Measurements from ENCODE around the gene KCNH2. TPM values are rescaled to one million over a fixed set of nuclear protein-coding genes. Genes with fewer than 3 reads are reported as not detected.

Gene KCNH2
- total RNA-seq, 1 experiment from 2014 or later, result 0.22 TPM

DNA sequence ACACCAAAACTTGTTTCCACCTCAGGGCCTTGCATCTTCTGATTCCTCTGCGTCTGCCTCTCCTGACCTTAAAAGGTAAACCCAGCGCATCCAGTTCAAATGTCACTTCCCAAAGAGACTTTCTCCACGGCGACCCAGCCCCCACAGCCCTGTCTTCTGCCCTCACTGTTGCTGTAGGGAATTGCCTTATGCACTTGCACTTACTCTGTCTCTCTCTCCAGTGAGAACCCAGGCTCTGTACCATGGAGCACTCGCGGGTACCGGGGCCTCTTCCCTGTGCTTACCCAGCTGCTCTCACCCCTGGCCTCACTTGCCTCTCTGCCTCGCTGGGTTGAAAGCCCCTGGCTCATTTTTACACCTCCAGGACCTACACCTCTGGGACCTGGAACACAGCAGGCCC, 77.4 kb downstream of the KCNH2 start:
- Histone ChIP-seq H3K9me3 (ENCODE audit: low read length) (no peaks in the 10 kb centered on the region), H3K36me3 (ENCODE audit: insufficient read depth, low read length) (no peaks in the 10 kb centered on the region), H4K20me1 (ENCODE audit: insufficient read depth, low read depth, low read length) (0 out of 2 replicates have a peak, but pooled peaks cover 4% of the 10 kb centered on the region), H3K9ac (ENCODE audit: low read length) (no peak overlapping the region), H3K27me3 (ENCODE audit: low read length) (no peaks in the 10 kb centered on the region), H3K4me3 (ENCODE audit: low read length) (no peak overlapping the region), H3K9me2 (replicated peaks; ENCODE audit: insufficient read depth, low read length) (no peaks in the 10 kb centered on the region), H3K4me1 (ENCODE audit: low read length) (peaks cover 23% of the 10 kb centered on the region), H2AFZ (ENCODE audit: low read length) (no peak overlapping the region), H3K27ac (ENCODE audit: low read length) (no peak overlapping the region), H3K4me2 (ENCODE audit: low read depth, low read length, poor library complexity, severe bottlenecking) (no peak overlapping the region), H3K79me2 (ENCODE audit: low read length) (no peaks in the 10 kb centered on the region)
- no peak for DNase-seq

DNA sequence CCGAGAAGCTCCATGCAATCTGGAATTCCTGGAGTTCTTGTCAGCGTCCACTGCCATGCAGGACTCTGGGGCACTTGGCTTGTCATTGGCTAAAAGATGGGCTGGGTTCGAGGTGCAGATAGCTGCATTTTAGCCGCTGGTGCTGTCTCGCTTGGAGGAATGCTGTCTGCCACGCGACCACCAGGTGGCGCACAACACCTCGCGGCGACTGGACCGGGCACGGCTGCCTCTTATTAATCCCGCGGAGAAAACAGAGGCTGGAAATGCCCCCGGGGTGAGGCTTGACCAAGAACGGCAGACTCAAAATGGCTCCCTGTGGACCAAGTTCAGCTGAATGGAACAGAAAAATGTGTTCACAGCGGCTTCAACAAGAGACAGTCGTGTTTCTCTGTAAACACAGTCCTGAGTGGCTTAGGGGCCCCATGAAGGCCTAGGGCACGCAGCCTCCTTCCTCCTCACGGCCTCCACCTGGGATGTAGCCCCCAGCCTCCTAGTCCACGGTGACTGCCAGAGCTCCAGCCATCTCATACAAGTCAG, 79.6 kb downstream of the KCNH2 start:
- no peaks in the 10 kb centered on the region for H3K27me3 ChIP-seq (ENCODE audit: low read length)
- peaks cover 17% of the 10 kb centered on the region for H3K4me1 ChIP-seq (ENCODE audit: low read length)
- no peak overlapping the region for H2AFZ ChIP-seq (ENCODE audit: low read length)
- H3K4me2 ChIP-seq (ENCODE audit: low read depth, low read length, poor library complexity, severe bottlenecking), result peak overlapping the region; percentile 54
- no peak overlapping the region; the same call in 1 of the 2 replicates for H3K4me3 ChIP-seq (ENCODE audit: low read length)
- no peaks in the 10 kb centered on the region for H3K36me3 ChIP-seq (ENCODE audit: insufficient read depth, low read length)
- no peaks in the 10 kb centered on the region for H3K79me2 ChIP-seq (ENCODE audit: low read length)
- H3K9me2 ChIP-seq (replicated peaks; ENCODE audit: insufficient read depth, low read length), result no peaks in the 10 kb centered on the region
- DNase-seq, result peak; percentile 81
- no peak overlapping the region for H3K27ac ChIP-seq (ENCODE audit: low read length)
- 0 out of 2 replicates have a peak, but pooled peaks cover 4% of the 10 kb centered on the region for H4K20me1 ChIP-seq (ENCODE audit: insufficient read depth, low read depth, low read length)
- no peak overlapping the region for H3K9ac ChIP-seq (ENCODE audit: low read length)
- H3K9me3 ChIP-seq (ENCODE audit: low read length), result no peaks in the 10 kb centered on the region

DNA sequence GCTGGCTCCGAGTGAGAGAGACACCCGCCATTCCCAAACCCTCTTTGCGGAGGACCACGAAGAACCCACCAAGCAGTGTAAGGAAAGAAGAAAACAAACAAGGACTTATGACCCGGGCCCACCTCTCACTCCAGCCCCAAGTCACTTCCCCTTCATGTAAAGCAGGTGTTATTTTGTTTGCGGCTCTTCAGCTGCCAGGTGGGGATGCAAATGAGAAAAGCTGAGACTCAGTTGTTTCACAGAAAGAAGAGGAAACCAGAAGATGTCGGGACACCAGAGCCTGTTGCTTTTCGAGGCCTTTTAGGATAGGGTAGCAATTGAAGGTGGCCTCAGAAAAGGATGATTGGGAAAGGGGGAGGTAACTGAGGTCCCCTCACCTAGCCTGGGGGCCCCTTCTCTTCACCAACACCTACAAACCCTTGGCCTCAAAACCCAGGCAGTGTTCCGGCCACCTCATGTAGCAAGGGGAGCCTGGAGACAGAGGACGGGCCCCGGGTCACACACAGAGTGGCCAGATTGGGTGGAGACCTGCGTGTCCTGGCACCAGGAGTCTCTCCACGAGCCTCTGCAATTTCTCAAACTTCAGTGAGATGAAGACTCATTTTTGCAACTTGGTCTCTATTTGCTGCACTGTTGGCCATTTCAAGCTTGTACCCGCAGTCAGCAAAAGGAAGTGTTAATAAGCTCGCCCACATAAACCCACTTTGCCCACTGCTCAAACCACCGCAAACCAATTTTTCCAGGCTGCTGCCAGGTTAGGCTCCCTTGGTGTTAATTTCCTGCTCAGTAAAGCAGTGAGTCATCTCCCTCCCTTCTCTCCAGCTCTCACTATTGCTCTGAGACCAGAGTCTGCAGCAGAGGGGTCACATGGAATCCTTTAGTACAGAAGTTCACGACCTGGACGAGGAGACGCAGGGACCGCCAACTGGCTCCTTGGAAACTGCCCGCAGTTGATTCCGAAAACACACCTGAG, 80.3 kb downstream of the KCNH2 start:
- no peak overlapping the region for H2AFZ ChIP-seq (ENCODE audit: low read length)
- no peaks in the 10 kb centered on the region for H3K36me3 ChIP-seq (ENCODE audit: insufficient read depth, low read length)
- peak; percentile 69 for DNase-seq
- no peak overlapping the region for H3K27ac ChIP-seq (ENCODE audit: low read length)
- 0 out of 2 replicates have a peak, but pooled peaks cover 4% of the 10 kb centered on the region for H4K20me1 ChIP-seq (ENCODE audit: insufficient read depth, low read depth, low read length)
- H3K4me3 ChIP-seq (ENCODE audit: low read length), result peak overlapping the region; percentile 22
- H3K9me2 ChIP-seq (replicated peaks; ENCODE audit: insufficient read depth, low read length), result no peaks in the 10 kb centered on the region
- H3K9ac ChIP-seq (ENCODE audit: low read length), result peak overlapping the region; percentile 21; the same call in 1 of the 2 replicates
- peaks cover 16% of the 10 kb centered on the region for H3K4me1 ChIP-seq (ENCODE audit: low read length)
- no peaks in the 10 kb centered on the region for H3K79me2 ChIP-seq (ENCODE audit: low read length)
- no peaks in the 10 kb centered on the region for H3K27me3 ChIP-seq (ENCODE audit: low read length)
- H3K4me2 ChIP-seq (ENCODE audit: low read depth, low read length, poor library complexity, severe bottlenecking), result peak overlapping the region; percentile 54
- no peaks in the 10 kb centered on the region for H3K9me3 ChIP-seq (ENCODE audit: low read length)

GRCh38 chr7:150896562-150897209, 81.4 kb downstream of the KCNH2 start:
- 0 out of 2 replicates have a peak, but pooled peaks cover 4% of the 10 kb centered on the region for H4K20me1 ChIP-seq (ENCODE audit: insufficient read depth, low read depth, low read length)
- no peaks in the 10 kb centered on the region for H3K9me3 ChIP-seq (ENCODE audit: low read length)
- no peaks in the 10 kb centered on the region for H3K27me3 ChIP-seq (ENCODE audit: low read length)
- H3K4me2 ChIP-seq (ENCODE audit: low read depth, low read length, poor library complexity, severe bottlenecking), result no peak overlapping the region
- no peak overlapping the region for H3K27ac ChIP-seq (ENCODE audit: low read length)
- no peak overlapping the region for H3K9ac ChIP-seq (ENCODE audit: low read length)
- H3K9me2 ChIP-seq (replicated peaks; ENCODE audit: insufficient read depth, low read length), result no peaks in the 10 kb centered on the region
- no peak overlapping the region for H2AFZ ChIP-seq (ENCODE audit: low read length)
- no peak for DNase-seq
- H3K79me2 ChIP-seq (ENCODE audit: low read length), result no peaks in the 10 kb centered on the region
- no peak overlapping the region for H3K4me3 ChIP-seq (ENCODE audit: low read length)
- H3K36me3 ChIP-seq (ENCODE audit: insufficient read depth, low read length), result no peaks in the 10 kb centered on the region
- H3K4me1 ChIP-seq (ENCODE audit: low read length), result peaks cover 16% of the 10 kb centered on the region

DNA sequence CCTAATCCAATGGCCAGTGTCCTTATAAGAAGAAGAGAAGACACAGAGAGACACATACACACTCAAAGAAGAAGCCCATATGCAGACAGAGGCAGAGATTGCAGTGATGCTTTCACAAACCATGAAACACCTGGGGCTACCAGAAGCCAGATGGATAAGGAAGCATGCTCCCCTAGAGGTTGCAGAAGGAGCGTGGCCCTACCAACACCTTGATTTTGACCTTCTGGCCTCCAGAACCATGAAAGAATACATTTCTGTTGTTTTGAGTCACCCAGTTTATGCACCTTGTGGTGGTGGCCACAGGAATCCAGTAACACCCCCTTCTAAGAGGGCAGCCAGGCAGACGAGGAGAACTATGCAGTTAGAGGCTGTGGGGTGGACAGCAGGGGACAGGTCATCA, 82.3 kb downstream of the KCNH2 start:
- DNase-seq, result no peak

More for the DNA sequence above, 82.3 kb downstream of the KCNH2 start:
- H3K4me3 ChIP-seq (ENCODE audit: low read length), result no peak overlapping the region
- H3K27me3 ChIP-seq (ENCODE audit: low read length), result no peaks in the 10 kb centered on the region
- no peak overlapping the region for H2AFZ ChIP-seq (ENCODE audit: low read length)
- H3K4me1 ChIP-seq (ENCODE audit: low read length), result peaks cover 16% of the 10 kb centered on the region
- no peak overlapping the region for H3K27ac ChIP-seq (ENCODE audit: low read length)
- no peaks in the 10 kb centered on the region for H3K79me2 ChIP-seq (ENCODE audit: low read length)
- H3K36me3 ChIP-seq (ENCODE audit: insufficient read depth, low read length), result no peaks in the 10 kb centered on the region
- no peaks in the 10 kb centered on the region for H3K9me2 ChIP-seq (replicated peaks; ENCODE audit: insufficient read depth, low read length)
- no peaks in the 10 kb centered on the region for H3K9me3 ChIP-seq (ENCODE audit: low read length)
- H4K20me1 ChIP-seq (ENCODE audit: insufficient read depth, low read depth, low read length), result 0 out of 2 replicates have a peak, but pooled peaks cover 4% of the 10 kb centered on the region
- no peak overlapping the region for H3K9ac ChIP-seq (ENCODE audit: low read length)
- H3K4me2 ChIP-seq (ENCODE audit: low read depth, low read length, poor library complexity, severe bottlenecking), result no peak overlapping the region

Other genes starting within 250 kb of the KCNH2 start
- not detected in 2 replicates for gene GIMAP5, start 240.9 kb downstream of the KCNH2 start, total RNA-seq (2014; rRNA removed; shearing (Covaris generic); ENCODE audit: low replicate concordance)
- not detected in 2 replicates for gene TMEM176B, start 178.0 kb downstream of the KCNH2 start, total RNA-seq (2014; rRNA removed; shearing (Covaris generic); ENCODE audit: low replicate concordance)
- not detected in 2 replicates for gene TMEM176A, start 177.6 kb downstream of the KCNH2 start, total RNA-seq (2014; rRNA removed; shearing (Covaris generic); ENCODE audit: low replicate concordance)
- not detected in 2 replicates for gene AOC1, start 125.8 kb downstream of the KCNH2 start, total RNA-seq (2014; rRNA removed; shearing (Covaris generic); ENCODE audit: low replicate concordance)
- gene NOS3, start 12.7 kb upstream of the KCNH2 start, total RNA-seq (2014; rRNA removed; shearing (Covaris generic); ENCODE audit: low replicate concordance), result 59.8 and 62.5 TPM in 2 replicates
- 0.78 and 1.6 TPM in 2 replicates for gene ATG9B, start 46.2 kb upstream of the KCNH2 start, total RNA-seq (2014; rRNA removed; shearing (Covaris generic); ENCODE audit: low replicate concordance)
- 19.0 and 27.1 TPM in 2 replicates for gene ABCB8, start 50.1 kb upstream of the KCNH2 start, total RNA-seq (2014; rRNA removed; shearing (Covaris generic); ENCODE audit: low replicate concordance)
- 4.5 and 6.2 TPM in 2 replicates for gene ASIC3, start 70.2 kb upstream of the KCNH2 start, total RNA-seq (2014; rRNA removed; shearing (Covaris generic); ENCODE audit: low replicate concordance)
- 13.6 and 33.0 TPM in 2 replicates for gene CDK5, start 79.6 kb upstream of the KCNH2 start, total RNA-seq (2014; rRNA removed; shearing (Covaris generic); ENCODE audit: low replicate concordance)
- gene SLC4A2, start 81.3 kb upstream of the KCNH2 start, total RNA-seq (2014; rRNA removed; shearing (Covaris generic); ENCODE audit: low replicate concordance), result 35.1 and 113 TPM in 2 replicates
- 48.8 and 127 TPM in 2 replicates for gene FASTK, start 102.5 kb upstream of the KCNH2 start, total RNA-seq (2014; rRNA removed; shearing (Covaris generic); ENCODE audit: low replicate concordance)
- 30.9 and 56.4 TPM in 2 replicates for gene TMUB1, start 105.2 kb upstream of the KCNH2 start, total RNA-seq (2014; rRNA removed; shearing (Covaris generic); ENCODE audit: low replicate concordance)
- 0.18 and 1.6 TPM in 2 replicates for gene AGAP3, start 108.2 kb upstream of the KCNH2 start, total RNA-seq (2014; rRNA removed; shearing (Covaris generic); ENCODE audit: low replicate concordance)
- gene GBX1, start 189.4 kb upstream of the KCNH2 start, total RNA-seq (2014; rRNA removed; shearing (Covaris generic); ENCODE audit: low replicate concordance), result not detected in 2 replicates
- not detected in 2 replicates for gene ASB10, start 208.9 kb upstream of the KCNH2 start, total RNA-seq (2014; rRNA removed; shearing (Covaris generic); ENCODE audit: low replicate concordance)
- not detected in 2 replicates for gene H2BK1, start 232.2 kb upstream of the KCNH2 start, total RNA-seq (2014; rRNA removed; shearing (Covaris generic); ENCODE audit: low replicate concordance)
- gene ABCF2, start 248.9 kb upstream of the KCNH2 start, total RNA-seq (2014; rRNA removed; shearing (Covaris generic); ENCODE audit: low replicate concordance), result 31.2 and 48.6 TPM in 2 replicates